Activated gamma-delta T cell treated with anti-CD3 and anti-CD28 coated beads, Interleukin-2, amount 50 U/mL, for 16 hours (primary cell): ENCODE results near the gene BOD1.

Experiments used
- DNase-seq: peaks from one replicate; pipeline ENCODE4 v3.0.0-alpha.2; 2020; ENCODE audit warnings: low read depth

BOD1 gene

DNA sequence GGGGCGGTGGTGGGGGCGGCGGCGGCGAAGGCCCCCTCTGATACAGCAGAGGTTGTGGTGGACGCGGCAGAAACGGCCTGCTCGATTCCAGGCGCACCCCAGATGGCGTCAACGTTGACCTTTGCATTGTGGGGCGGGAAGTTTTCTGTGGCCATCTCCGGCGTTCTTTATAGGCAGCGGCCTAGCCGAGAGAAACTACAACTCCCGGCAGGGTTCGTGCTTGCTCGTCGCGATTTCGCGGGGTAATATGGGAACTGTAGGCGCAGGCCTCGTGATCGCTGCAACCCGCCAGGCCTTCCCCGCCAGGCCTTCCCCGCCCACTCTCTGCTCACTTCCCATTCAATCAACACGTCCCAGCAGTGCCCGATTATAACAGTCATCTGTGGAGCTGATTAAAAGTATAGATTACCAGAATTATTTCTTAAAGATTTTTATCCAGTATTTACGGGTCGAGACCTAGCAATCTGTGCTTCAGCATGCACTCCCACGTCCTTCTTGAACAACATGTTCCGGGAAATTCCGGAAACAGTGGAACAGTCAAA lies at the start of gene BOD1:
BOD1 (minus strand) TSS at position 74 of the 542 bp plus-strand sequence. CDS start 214 bp downstream, outside the sequence.
- DNase-seq = peak; percentile 88

DNA sequence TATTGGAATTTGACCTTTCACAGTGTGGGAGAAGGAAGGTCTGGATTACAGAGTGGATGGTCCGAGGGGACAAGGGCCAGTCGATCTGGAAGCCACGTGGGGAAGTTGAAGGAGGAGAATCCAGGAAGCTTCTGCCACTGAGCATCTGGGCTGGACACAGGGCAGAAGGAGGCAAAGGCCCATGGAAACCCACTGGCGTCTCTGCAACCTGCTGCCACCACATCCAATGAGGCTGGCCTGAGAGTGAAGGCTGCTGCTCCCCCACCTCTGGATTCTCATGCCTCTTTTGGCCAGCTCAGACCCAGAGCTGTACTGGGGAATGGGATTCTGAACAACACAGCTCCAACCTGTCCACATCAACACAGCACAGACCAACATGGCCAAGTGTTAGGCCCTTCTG lies 48.9 kb upstream of the BOD1 start:
- no peak for DNase-seq

DNA sequence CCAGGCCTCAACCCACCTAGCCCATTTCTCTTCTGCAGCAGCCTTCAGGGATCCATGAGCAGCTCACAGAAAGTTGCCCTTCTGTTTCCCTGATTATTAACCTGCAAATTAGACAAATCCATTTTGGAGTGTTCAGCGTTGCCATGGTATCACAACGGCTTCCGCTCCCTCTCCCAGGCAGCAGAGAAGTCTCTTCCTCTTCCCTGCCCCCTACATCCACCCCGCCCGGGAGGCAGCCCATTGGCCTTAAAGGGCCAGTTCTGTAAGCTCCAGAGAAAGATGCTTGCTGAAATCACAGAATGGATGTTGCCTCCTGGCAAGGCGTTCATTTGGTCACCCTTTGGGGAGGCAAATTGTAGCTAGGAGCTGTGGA lies 47.7 kb upstream of the BOD1 start:
- no peak for DNase-seq

DNA sequence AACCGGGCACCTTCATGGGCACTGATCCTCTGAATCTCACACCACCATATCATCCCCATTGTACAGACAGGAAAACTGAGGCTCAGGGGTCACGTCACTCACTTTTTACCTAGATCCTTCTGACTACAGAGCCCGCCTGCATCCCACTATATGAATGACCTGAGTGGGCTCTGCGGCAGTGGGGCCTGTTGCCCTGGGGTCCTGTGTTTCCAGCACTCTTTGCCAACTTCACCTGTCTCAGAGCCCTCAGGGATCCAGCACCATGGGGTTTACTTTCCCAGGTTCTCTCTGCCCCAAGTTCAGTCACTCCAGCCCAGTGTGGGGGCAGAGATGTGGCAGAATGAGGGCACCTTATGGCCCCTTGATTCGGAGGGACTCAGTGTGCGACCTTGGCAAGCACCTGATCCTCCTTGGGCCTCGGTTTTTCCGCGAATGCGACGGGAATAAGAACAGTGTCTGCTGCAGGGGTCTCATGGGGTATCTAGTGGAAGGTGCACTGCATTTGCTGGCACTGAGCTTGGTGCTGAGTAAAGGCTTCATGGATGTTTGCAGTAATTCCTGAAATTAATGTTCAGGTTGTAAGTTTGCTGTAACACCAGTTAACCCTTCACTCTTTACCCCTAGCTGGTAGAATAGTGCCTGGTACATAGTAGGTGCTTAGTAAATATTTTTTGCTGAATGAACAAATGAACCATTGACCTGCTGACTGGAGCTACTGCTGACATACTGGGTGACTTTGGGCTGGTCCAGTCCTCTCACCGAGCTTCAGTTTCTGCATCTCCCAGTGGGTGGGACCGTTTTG lies 47.1 kb upstream of the BOD1 start:
- DNase-seq = no peak

DNA sequence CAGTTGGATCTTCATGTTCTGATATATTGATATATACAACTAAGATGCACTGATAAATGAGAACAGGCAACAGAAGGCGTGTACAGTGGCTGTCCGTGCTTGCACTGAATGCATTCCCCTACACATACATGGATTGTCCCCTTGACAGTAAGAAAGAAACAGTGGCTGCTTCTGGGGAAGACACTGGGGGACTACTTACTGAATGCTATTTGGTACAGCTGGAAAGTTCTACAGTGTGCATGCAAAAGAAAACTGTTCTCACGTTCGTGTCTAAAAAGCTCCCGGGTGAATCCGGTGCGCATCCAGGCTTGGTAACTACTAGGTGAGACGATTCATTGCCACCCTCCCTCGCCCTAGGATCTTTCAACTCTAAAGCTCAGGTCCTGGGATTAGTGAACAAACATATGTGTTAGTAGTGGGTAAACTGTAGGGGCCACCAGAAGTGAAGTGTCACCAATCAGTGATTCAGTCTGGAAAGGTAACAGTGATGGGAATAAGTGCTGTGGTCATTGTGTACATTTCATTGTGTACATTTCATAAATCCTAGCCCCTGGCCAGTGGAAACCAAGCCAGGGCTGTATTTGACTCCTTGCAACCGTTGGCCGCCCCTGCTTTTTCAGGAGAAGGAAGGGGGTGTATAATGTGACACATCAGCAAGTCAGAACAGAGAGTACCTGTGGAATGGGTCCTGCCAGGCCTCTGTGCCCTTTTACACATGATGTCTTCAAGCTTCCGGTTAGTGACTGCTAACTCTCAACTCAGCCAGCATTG lies 46.3 kb upstream of the BOD1 start:
- DNase-seq = no peak

DNA sequence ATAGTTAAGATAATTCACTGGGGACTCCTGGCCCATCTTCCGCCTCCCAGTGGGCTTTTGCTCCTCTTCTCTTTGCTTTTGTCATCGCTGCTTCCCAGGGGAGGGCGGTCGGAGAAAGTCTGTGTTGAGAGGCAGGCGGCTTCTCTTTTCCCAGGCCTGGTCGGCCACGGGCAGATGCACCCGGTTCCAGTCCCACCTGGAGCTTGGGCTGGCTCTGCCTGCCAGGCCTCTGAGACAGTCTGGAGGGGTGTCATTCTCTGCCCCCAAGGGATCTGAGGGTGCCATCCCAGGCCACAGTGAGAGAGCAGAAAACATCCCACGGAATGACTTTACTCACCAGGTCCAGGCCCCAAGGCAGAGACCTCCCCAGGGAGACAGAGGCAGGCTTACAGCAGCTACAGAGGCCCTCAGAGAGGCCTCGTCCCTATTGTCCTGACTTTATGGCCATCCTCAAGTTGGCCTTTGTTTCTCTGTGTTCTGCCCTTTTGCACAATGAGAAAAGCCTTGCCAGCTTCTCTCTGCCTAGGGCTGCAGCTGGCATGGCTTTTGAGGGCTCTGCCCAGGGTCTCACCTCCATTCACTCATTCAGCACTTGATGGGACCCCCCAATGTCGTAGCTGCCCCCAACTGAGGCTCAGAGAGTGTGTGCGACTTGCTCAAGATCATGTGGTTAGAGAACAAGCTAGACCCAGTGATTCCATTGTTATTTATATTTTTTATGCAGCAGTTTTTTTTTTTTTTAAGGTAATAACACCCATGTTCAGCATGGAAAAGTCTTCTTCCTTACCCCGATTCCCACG lies 44.2 kb upstream of the BOD1 start:
- no peak for DNase-seq

DNA sequence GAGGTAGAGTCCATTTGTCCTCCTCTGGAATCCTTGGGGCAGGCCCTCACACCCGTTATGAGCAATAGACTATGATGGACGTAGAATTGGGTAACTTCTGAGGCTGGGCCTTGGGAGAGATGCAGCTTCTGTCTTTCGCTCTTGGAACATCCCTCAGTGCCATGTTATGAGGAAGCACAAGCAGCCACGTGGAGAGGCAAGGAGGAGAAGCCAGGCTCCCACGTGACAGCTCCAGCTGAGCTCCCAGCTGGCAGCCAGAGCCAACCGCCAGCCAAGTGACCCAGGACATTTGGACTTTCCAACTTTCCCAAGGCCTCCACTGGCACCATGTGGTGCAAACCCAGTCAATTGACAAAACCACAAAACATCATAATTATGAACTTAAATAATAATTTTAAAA lies 43.0 kb upstream of the BOD1 start:
- no peak for DNase-seq

DNA sequence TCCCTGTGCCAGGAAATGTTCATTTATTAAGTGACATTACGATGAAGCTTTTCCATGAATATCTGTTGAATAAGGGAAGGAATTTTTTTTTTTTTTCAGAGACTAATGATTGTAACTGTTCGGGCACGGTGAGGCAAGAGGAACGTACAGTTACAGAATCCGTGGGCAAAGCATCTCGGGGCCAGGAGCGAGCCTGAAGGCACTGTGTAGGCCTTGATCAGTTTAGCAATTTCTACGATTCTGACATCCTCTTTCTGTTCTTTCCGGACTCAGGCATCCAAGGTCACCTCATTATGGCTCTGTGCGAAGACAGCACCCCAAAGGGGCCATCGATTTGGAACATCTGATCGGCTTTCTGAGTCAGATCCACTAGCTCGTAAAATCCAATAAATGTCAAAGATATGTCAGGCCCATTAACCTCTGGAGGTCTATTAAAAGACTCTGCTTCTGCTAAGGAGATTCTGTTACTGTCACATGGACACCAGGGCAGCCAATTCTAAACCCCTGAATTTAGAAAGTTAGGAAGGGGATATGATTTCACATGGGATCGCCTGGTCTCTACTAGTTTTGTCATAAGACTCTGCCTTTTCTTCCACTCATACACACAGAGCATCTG lies 41.4 kb upstream of the BOD1 start:
- no peak for DNase-seq

DNA sequence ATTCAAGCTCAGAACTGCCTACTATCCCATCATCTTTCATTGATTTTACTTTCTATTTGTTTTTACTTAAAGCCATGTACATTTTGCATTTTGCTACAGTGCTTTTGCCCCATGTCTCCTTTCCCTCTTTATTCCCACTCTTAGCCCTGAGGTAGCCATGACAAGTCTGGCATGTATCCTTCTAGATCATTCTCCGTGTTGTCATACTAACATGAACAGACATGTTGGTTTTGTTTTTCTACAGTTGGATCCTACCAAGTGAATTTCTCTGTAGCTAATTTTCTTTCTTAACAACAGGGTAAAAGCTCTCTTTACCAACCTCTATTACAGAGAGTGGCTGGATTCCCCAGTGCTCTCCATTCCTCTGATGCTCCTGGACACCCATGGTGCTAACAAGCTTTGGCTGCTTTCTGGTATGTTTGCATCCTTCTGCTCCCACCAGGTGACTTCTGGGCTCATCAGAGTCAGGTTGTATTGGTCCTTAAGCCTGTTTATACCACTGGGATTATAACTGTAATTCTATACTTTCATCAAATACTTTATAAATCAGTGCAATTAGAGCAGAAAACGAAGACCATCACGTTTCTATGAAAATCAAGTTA lies 38.8 kb upstream of the BOD1 start:
- DNase-seq = no peak

DNA sequence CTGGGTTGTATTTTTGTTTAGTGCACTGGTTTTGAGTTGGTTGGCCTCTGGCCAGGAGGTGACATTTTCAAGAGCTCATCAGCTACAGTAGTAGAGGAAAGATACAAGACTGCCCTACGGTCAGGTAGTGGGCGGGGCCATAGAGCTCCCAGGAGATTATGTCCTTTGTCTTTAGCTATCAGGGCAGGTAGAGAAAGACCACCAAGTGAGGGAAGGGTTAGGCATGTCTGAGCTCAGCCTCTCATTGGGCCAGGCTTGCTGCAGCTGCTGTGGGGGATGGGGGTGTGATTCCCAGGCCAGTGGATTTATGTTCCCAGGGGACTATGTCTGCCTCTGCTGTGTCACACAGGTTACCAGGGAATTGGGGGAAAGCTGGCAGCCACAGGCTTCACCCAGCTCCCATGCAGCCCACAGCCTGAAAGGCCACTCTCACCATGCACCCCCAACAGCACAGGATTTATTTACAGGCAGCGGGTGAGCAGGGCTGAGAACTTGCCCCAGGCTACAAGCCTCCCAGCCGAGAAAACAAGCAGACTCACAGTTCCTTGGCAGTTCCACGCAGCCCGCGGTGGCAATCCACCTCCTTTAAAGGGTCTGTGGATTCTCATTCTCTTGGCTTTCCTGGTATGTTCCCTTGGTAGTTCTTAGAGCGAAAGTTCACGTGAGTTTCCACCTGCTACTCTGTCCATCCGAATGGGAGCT lies 37.5 kb upstream of the BOD1 start:
- no peak for DNase-seq

DNA sequence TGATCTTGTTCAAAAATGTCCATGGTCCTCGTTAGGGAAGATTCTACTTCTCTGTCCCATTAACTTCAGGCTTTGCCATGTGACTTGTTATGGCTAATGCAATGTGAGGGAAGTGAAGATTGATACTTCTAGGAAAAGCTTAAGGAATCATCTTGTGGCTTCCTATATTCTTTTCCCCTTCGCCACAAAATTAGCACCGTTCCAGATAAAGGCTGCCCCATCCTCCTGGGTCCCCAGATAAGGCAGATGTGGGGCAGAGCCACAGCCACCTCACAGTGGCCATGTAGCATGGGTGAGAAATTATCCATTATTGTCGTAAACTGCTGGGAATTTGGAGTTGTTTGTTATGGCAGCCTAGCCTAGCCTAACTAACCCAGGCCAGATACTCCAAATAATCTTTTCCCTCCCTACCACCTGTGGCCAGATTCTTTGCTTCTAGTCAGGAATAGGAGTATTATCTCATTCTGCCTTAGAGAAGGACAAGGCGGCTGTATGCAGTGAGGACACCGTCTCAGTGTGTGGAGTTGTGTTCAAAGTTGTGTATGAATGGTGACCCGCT lies 31.9 kb upstream of the BOD1 start:
- no peak for DNase-seq

DNA sequence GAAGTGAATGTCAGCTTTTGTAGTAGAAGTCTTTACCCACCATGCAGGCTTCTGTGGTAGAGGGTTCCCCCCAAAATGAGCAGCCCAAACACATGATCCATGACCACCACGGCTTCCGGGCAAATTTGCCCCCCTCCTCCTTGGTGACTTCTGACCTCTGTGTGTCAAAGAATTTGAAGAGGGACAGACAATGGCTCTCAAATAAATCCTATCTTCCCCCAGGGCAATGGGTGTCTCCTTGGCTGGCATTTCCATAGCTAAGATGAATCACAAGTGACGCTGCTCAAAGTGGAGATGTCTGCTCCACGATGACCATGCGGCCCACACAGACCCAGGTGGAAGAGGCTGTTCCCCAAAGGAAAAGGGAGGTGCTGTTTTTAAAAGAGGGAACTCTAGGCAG lies 30.2 kb upstream of the BOD1 start:
- DNase-seq = no peak

DNA sequence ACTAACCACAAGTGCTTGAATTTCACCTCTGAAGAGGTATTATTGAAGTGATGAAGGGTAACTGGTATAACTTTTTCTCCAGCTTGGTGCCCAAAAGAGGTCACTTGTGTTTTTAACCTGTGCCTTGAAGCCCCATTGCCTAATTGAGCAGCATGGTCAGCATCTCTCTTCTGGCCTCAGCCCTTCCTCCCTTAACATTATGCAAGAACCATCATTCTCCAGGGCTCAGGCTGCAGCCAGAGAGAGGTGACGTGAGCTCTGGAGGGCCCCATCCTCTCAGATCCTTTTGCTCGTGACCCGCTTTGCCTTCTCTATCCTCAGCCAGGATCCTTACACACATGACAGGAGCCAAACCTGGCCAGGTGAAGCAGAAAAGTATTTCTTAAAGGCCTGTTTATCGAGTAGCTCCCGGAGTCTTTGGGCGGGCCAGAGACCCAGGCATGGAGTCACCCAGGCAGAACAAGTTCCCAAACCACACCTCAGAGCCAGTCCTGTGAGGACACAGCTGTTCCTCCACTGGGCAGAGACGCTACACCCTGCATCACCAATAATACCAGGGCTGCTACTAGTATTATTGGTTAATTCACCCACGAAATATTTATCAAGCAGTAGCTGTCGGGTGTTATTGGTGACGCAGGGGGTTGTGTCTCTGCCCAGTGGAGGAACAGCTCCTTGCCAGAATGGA lies 29.6 kb upstream of the BOD1 start:
- DNase-seq = no peak

DNA sequence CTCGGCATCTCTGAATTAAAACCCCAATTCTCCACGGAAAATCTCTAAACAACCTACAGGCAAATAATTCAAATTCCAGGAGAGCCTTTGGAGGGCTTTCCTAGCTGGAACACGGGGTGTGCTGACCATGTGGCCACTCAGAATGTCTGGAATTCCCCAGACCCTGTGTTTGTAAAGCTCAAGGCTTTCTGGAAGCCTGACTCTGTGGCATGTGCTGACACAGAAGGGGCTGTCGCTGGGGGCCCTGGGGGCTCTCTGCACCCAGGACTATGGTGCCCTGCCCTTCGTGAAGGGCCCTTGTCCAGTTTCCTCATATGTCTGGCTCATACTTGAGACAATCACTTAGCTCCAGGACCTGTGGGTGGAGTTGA lies 29.0 kb upstream of the BOD1 start:
- no peak for DNase-seq

DNA sequence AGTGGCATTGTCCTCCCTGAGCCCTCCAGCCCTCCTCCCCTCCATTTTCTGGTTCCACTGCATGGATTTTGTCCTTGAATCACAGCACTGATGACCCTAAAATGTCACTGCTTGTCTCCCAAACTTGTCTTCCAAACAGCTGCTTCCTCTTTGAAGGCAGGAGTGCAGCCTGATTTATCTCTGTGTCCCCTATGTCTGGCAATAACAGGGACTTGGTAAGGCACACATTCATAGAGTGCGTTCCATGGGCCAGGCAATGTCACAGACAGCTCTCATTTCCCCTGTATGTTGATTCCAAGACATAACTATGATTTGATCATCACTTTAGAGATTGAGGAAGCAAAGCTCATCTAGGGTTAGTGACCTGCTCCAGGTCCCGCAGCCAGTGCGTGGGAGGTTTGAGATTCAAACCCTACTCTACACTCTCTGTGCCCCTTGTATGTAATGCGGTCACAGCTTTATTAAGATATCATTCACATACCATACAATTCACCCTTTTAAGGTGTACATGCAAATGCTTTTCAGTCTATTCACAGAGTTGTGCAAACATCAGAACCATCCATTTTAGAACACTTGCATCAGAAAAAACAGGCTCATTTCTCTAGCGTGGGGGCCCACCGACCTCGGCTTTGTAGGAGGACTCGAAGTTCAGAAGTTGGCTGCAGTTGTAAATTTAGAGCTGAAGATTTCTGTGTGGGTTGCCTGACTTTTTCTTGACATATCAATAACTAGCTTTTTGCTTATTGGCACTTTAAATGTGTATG lies 28.4 kb upstream of the BOD1 start:
- no peak for DNase-seq

DNA sequence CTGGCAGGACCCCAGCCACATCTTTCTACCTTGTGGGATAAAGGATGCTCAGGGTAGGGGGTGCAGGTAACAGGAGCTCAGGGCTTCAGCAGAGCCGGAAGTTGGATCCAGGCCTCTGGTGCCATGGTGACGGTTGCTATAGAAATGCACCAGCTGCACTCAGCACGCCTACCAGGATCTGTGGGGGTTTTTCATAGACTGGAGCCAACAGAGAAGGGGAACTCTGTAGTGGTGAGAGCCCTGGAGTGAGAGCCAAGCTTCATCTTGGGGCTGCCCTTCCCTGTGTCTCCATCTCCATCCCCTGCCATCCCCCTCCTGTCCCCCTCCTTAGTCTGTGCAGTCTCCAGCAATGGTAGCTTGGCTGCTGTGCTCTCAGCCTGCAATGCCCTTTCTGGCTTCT lies 27.5 kb upstream of the BOD1 start:
- DNase-seq = no peak

DNA sequence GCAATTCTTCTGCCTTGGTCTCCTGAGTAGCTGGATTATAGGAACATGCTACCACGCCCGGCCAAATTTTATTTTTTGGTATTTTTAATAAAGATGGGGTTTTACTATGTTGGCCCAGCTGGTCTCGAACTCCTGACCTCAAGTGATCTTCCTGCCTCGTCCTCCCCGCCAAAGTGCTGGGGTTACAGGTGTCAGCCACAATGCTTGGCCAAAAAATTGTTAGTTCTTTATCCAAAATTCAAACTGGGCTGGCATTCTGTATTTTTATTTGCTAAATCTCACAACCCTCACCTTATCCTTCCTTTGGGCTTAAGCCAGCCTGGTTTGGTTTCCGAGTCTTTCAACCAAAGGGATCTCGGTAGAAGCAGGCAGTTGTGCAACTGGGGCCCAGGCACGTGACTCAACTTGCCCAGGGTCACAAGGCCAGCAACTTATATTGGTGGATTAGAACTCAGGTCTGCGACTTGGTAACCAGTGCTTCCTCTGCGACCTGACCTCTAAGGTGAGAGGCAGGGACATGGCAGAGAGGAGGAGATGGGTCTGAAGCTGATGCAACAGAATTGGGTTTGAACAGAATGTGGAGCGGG lies 26.5 kb upstream of the BOD1 start:
- DNase-seq = no peak

DNA sequence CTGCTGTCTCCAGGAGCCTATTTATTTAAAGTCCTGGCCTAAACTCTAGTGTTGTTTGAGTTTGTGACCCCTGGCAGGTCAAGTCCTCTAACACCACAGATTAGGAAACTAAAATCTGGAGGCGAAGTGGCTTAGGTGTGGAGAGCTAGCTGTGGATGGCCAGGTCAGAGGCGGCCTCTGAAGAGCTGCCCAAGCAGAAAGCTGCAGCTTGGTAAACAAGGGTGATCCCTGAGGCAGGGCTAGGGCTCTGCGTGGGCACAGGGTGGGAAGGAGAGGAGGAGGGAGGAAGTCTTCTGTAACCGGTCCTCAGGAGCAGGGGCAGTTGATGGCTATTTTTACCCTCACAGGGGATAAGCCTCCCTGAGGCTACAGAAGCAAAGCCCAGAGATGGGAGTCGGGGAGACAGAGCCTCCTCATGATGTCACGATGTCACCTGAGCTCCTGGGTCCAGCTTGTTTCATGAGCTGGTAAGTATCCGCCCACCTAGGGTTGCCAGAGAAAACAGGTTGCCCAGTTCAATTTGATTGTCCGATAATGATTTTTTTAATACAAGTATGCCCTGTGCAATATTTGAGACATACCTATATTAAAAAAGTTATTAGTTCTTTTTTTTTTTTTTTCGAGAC lies 25.9 kb upstream of the BOD1 start:
- no peak for DNase-seq
